HCT116 (cell line): ENCODE measurements around the gene NDRG3. TPM values are rescaled to one million over a fixed set of nuclear protein-coding genes. Genes with fewer than 3 reads are reported as not detected.

Experiments
- ATAC-seq: fragments of 200-7000 bp; cut with Tn5 transposase; 2 replicates; pipeline ENCODE4 v1.9.1; 2020; ENCODE audit warnings: mild to moderate bottlenecking, moderate library complexity
- BruUV-seq: library from RNA; stranded (reverse); fragments of 400-500 nt; replicated peaks from 2 replicates; lab custom pipeline; 2021; lab: Mats Ljungman, UMichigan
- CTCF ChIA-PET: fragments of 300-600 bp; sonication (Branson Sonifier 250); formaldehyde crosslinking; loops from one replicate; lab custom pipeline; 2021; ENCODE audit warnings: antibody characterized with exemption; lab: Charles Lee
- POLR2A ChIA-PET: fragments of 300-600, 350-600 bp; sonication (Branson Sonifier 250); formaldehyde crosslinking; loops from one replicate; lab custom pipeline; 2021; ENCODE audit warnings: antibody characterized with exemption; lab: Charles Lee
- RAD21 ChIA-PET, 2 experiments: fragments of 300-600 bp; sonication (Branson Sonifier 250); formaldehyde crosslinking; loops; one replicate each; lab custom pipeline; 2023; ENCODE audit warnings: low total read pairs in 2 of 2; ENCODE audit not compliant: uncharacterized antibody in 2 of 2, unreplicated experiment in 2 of 2, low non-redundant PET in 1 of 2; lab: Charles Lee
- DNase-seq: peaks from one replicate; pipeline ENCODE4 v3.0.0-alpha.2; 2010; ENCODE audit warnings: low read depth, low spot score
- H2AFZ ChIP-seq: fragments of 200-600 bp; shearing (Covaris generic), sonication (generic); 2 replicates; pipeline ENCODE4 v1.6.1; 2017; ENCODE audit warnings: low read depth, mixed run types, mixed read lengths, antibody characterized with exemption, low read length; ENCODE audit not compliant: poor library complexity, severe bottlenecking
- H3K27ac ChIP-seq: 2 replicates; pipeline ENCODE4 v1.5.1; 2012; ENCODE audit warnings: low read depth, low read length
- H3K27me3 ChIP-seq: fragments of 200-600 bp; sonication (generic); 2 replicates; pipeline ENCODE4 v1.6.1; 2016; ENCODE audit warnings: mixed run types, low read length, mixed read lengths; ENCODE audit not compliant: insufficient read depth
- H3K36me3 ChIP-seq, 2 experiments: fragments of 200-500 bp in 1 of 2; fragments of 200-600 bp in 1 of 2; sonication (Bioruptor generic) in 1 of 2; sonication (generic) in 1 of 2; 2 replicates each; pipeline versions ENCODE4 v1.5.1 to v1.6.1; 2014 to 2016; ENCODE audit warnings: low read length in 2 of 2, inconsistent platforms in 1 of 2, mixed read lengths in 1 of 2, mixed run types in 1 of 2; ENCODE audit not compliant: insufficient read depth in 2 of 2, control insufficient read depth in 1 of 2
- H3K4me1 ChIP-seq, 2 experiments: fragments of 200-600 bp in 1 of 2; sonication (generic) in 1 of 2; 2 replicates each; pipeline versions ENCODE4 v1.5.1 to v1.6.1; 2012 to 2017; ENCODE audit warnings: low read length in 2 of 2, inconsistent platforms in 1 of 2, mild to moderate bottlenecking in 1 of 2, mixed read lengths in 1 of 2, mixed run types in 1 of 2, moderate library complexity in 1 of 2; ENCODE audit not compliant: insufficient read depth in 2 of 2, control insufficient read depth in 1 of 2
- H3K4me2 ChIP-seq: fragments of 200-600 bp; sonication (generic); 2 replicates; pipeline ENCODE4 v1.6.1; 2017; ENCODE audit warnings: mixed run types, low read length, mixed read lengths
- H3K4me3 ChIP-seq, 2 experiments: fragments of 200-600 bp in 1 of 2; sonication (generic) in 1 of 2; replicated peaks in 1 of 2; 2 replicates each; pipeline ENCODE4 v1.5.1; 2011 to 2016; ENCODE audit warnings: low read length in 2 of 2, control low read depth in 1 of 2, low read depth in 1 of 2, mild to moderate bottlenecking in 1 of 2, mixed read lengths in 1 of 2, mixed run types in 1 of 2
- H3K79me2 ChIP-seq: fragments of 200-600 bp; sonication (generic); 2 replicates; pipeline ENCODE4 v1.6.1; 2017; ENCODE audit warnings: mild to moderate bottlenecking, mixed run types, low read length, moderate library complexity, mixed read lengths; ENCODE audit not compliant: insufficient read depth
- H3K9ac ChIP-seq: fragments of 200-600 bp; sonication (generic); 2 replicates; pipeline ENCODE4 v1.6.1; 2016; ENCODE audit warnings: low read length, mixed read lengths
- H3K9me2 ChIP-seq: fragments of 200-600 bp; sonication (generic), shearing (Covaris generic); 2 replicates; pipeline ENCODE4 v1.6.1; 2017; ENCODE audit warnings: mixed run types, mild to moderate bottlenecking, moderate library complexity; ENCODE audit not compliant: insufficient read depth
- H3K9me3 ChIP-seq, 2 experiments: fragments of 200-500 bp in 1 of 2; fragments of 200-600 bp in 1 of 2; sonication (Bioruptor generic) in 1 of 2; sonication (generic) in 1 of 2; 2 replicates each; pipeline ENCODE4 v1.6.1; 2014 to 2017; ENCODE audit warnings: low read length in 2 of 2, mixed read lengths in 2 of 2, inconsistent platforms in 1 of 2, low read depth in 1 of 2, mild to moderate bottlenecking in 1 of 2, mixed run types in 1 of 2, moderate library complexity in 1 of 2; ENCODE audit not compliant: control insufficient read depth in 1 of 2, insufficient read depth in 1 of 2
- H4K20me1 ChIP-seq: fragments of 200-600 bp; sonication (generic), shearing (Covaris generic); 2 replicates; pipeline ENCODE4 v1.6.1; 2017; ENCODE audit warnings: mixed run types, mild to moderate bottlenecking, moderate library complexity; ENCODE audit not compliant: insufficient read depth
- ATF3 ChIP-seq: IDR thresholded peaks from 2 replicates; pipeline ENCODE4 v1.6.1; 2012
- CEBPB ChIP-seq: IDR thresholded peaks from 2 replicates; pipeline ENCODE4 v1.6.1; 2012; ENCODE audit warnings: low read depth
- CTCF ChIP-seq, 3 experiments: fragments of 200-600 bp in 1 of 3; sonication (generic) in 1 of 3; IDR thresholded peaks in 2 of 3; conservative IDR thresholded peaks in 1 of 3; 2 replicates each; pipeline ENCODE4 v1.5.1; 2012 to 2017; ENCODE audit warnings: low read depth in 2 of 3, low read length in 2 of 3, antibody characterized with exemption in 1 of 3, borderline replicate concordance in 1 of 3, control low read depth in 1 of 3, mild to moderate bottlenecking in 1 of 3, mixed read lengths in 1 of 3, mixed run types in 1 of 3, moderate library complexity in 1 of 3; ENCODE audit not compliant: insufficient read depth in 1 of 3
- EZH2 ChIP-seq: fragments of 200-600 bp; sonication (generic); IDR thresholded peaks from 2 replicates; pipeline ENCODE4 v1.6.1; 2017; ENCODE audit warnings: antibody characterized with exemption, mixed run types
- EZH2phosphoT487 ChIP-seq: fragments of 200-600 bp; IDR thresholded peaks from 2 replicates; pipeline ENCODE4 v1.6.1; 2018; ENCODE audit warnings: antibody characterized with exemption, borderline replicate concordance
- FOSL1 ChIP-seq: IDR thresholded peaks from 2 replicates; pipeline ENCODE4 v1.6.1; 2012; ENCODE audit warnings: low read depth
- POLR2A ChIP-seq: IDR thresholded peaks from 2 replicates; pipeline ENCODE4 v1.7.0; 2011; ENCODE audit warnings: borderline replicate concordance; ENCODE audit not compliant: insufficient read depth, insufficient read length; ENCODE audit errors: extremely low read depth
- REST ChIP-seq: IDR thresholded peaks from 2 replicates; pipeline ENCODE4 v1.6.1; 2012; ENCODE audit warnings: low read depth
- SIN3A ChIP-seq: IDR thresholded peaks from 2 replicates; pipeline ENCODE4 v1.6.1; 2012; ENCODE audit warnings: low read depth
- SP1 ChIP-seq: IDR thresholded peaks from 2 replicates; pipeline ENCODE4 v1.6.1; 2012; ENCODE audit warnings: low read depth
- SRF ChIP-seq: IDR thresholded peaks from 2 replicates; pipeline ENCODE4 v1.6.1; 2012; ENCODE audit warnings: low read depth
- TCF7L2 ChIP-seq: IDR thresholded peaks from 2 replicates; pipeline ENCODE4 v1.7.0; 2011; ENCODE audit warnings: borderline replicate concordance, inconsistent platforms; ENCODE audit not compliant: insufficient read depth, insufficient read length; ENCODE audit errors: extremely low read depth
- YY1 ChIP-seq: IDR thresholded peaks from 2 replicates; pipeline ENCODE4 v1.6.1; 2011; ENCODE audit warnings: low read length, low read depth, moderate library complexity, mild to moderate bottlenecking; ENCODE audit not compliant: insufficient replicate concordance; ENCODE audit errors: extremely low read depth
- ZFX ChIP-seq: fragments of 450-650 bp; IDR thresholded peaks from 2 replicates; pipeline ENCODE4 v1.6.1; 2017
- ZNF274 ChIP-seq: fragments of 200-500 bp; sonication (Bioruptor generic); IDR thresholded peaks from 2 replicates; pipeline ENCODE4 v1.6.1; 2014; ENCODE audit warnings: mild to moderate bottlenecking, low read depth, low read length, inconsistent platforms
- intact Hi-C: fragments of 100-400 bp; cut with micrococcal nuclease; formaldehyde crosslinking; loops from 2 replicates; pipeline ENCODE4 v1.10.0; 2022
- total RNA-seq: library from RNA; stranded (reverse); gene quantifications from one replicate; pipeline ENCODE4 v1.2.1, GENCODE V29; 2021; ENCODE audit not compliant: unreplicated experiment

NDRG3 gene
- total RNA-seq, 1 experiment from 2014 or later, result 29.3 TPM

- no peaks in the 10 kb centered on the region for H3K9me3 ChIP-seq
- H3K36me3 ChIP-seq, result no peaks in the 10 kb centered on the region
- peaks cover 6 to 11% of the 10 kb centered on the region in 2 experiments; a peak in 3 of 4 replicates for H3K4me1 ChIP-seq
- no peaks in the 10 kb centered on the region for H4K20me1 ChIP-seq
- H3K27me3 ChIP-seq, result no peaks in the 10 kb centered on the region
- H2AFZ ChIP-seq, result no peak overlapping the region
- no peaks in the 10 kb centered on the region for H3K9me2 ChIP-seq
- no peak for ATAC-seq
- RAD21 ChIA-PET, result no interaction called here
- POLR2A ChIA-PET, result no interaction called here
- no TSS peak for BruUV-seq
- CTCF ChIA-PET, result no interaction called here
- TF ChIP-seq EZH2phosphoT487, result no peak
- TF ChIP-seq SP1, result no peak
- TF ChIP-seq EZH2, result no peak
- TF ChIP-seq REST, result no peak
- H3K4me3 ChIP-seq, result no peak overlapping the region
- no peak for DNase-seq
- no peaks in the 10 kb centered on the region for H3K79me2 ChIP-seq
- H3K4me2 ChIP-seq, result no peak overlapping the region
- no peak overlapping the region for H3K9ac ChIP-seq
- H3K27ac ChIP-seq, result no peak overlapping the region
- intact Hi-C loops, result no loop called here
These were observed 101.2 kb downstream of the NDRG3 start for GRCh38 chr20:36644706-36645095.

GRCh38 chr20:36644032-36644705 lies 101.7 kb downstream of the NDRG3 start:
- Histone ChIP-seq H3K4me2 (no peak overlapping the region), H3K9ac (no peak overlapping the region), H3K36me3 (no peaks in the 10 kb centered on the region), H3K79me2 (no peaks in the 10 kb centered on the region), H3K4me3 (no peak overlapping the region), H4K20me1 (no peaks in the 10 kb centered on the region), H3K27me3 (no peaks in the 10 kb centered on the region), H3K9me2 (no peaks in the 10 kb centered on the region), H2AFZ (no peak overlapping the region), H3K27ac (no peak overlapping the region), H3K9me3 (no peaks in the 10 kb centered on the region), H3K4me1 (peaks cover 6 to 11% of the 10 kb centered on the region in 2 experiments; a peak in 3 of 4 replicates)
- DNase-seq (no peak), ATAC-seq (no peak)
- ChIA-PET RAD21 (no interaction called here), CTCF (no interaction called here), POLR2A (no interaction called here)
- no TSS peak for BruUV-seq
- intact Hi-C loops, result no loop called here
- TF ChIP-seq ZFX (no peak), ZNF274 (no peak), CEBPB (no peak), SRF (no peak), POLR2A (no peak), FOSL1 (no peak), YY1 (no peak), TCF7L2 (no peak), CTCF (IDR thresholded peaks at IDR 0.05 in 2 of 3, conservative IDR thresholded peaks at IDR 0.05 in 1 of 3; ENCODE audit: borderline replicate concordance in 1 of 3, insufficient read depth in 1 of 3, low read depth in 2 of 3, low read length in 2 of 3) (no peak), ATF3 (no peak), SIN3A (no peak), EZH2phosphoT487 (no peak), EZH2 (no peak)
